ENCODE results near the gene TNFRSF9. TPM values are rescaled to one million over a fixed set of nuclear protein-coding genes. Genes with fewer than 3 reads are reported as not detected.

The TNFRSF9 gene
- total RNA-seq, 5 donors from 2014 or later (not counting 1 experiment from before 2014, with no cell fraction given) = 0.59 to 4.3 (median 0.88) TPM

- WGBS (ENCODE audit: insufficient coverage) = 100% methylated on average over 2 of the region's 3 CpGs
- Histone ChIP-seq H3K9me3 (no peaks in the 10 kb centered on the region), H3K27me3 (replicated peaks in 1 of 2; ENCODE audit: control insufficient read depth in 2 of 2, extremely low read depth in 1 of 2, insufficient read depth in 2 of 2, low read length in 1 of 2) (peaks cover 0 to 17% of the 10 kb centered on the region in 2 experiments), H3K4me1 (ENCODE audit: control insufficient read depth in 1 of 2, extremely low read depth in 1 of 2, insufficient read depth in 2 of 2, low read length in 2 of 2) (no peaks in the 10 kb centered on the region), H3K27ac (ENCODE audit: low read length) (no peak overlapping the region), H3K36me3 (ENCODE audit: control insufficient read depth in 2 of 2, extremely low read depth in 1 of 2, insufficient read depth in 1 of 2, low read length in 1 of 2) (no peaks in the 10 kb centered on the region), H3K4me3 (ENCODE audit: control insufficient read depth in 1 of 2, extremely low read depth in 1 of 2, low read length in 1 of 2) (no peak overlapping the region)
- ATAC-seq (replicated peaks in 1 of 4) (no peak), DNase-seq (no peak)
- H3K27ac Mint-ChIP-seq = no peak overlapping the region
- peaks cover 6 to 12% (median 10%) of the 10 kb centered on the region in 3 donors for H3K9me3 Mint-ChIP-seq
- peaks cover 0 to 14% (median 0%) of the 10 kb centered on the region in 3 donors for H3K4me1 Mint-ChIP-seq
- POLR2A ChIA-PET = interaction anchor here in 1 of 2 donors (0.6 kb wide), 1 partner anchor 369 kb away, joined by 6 read pairs; no protein-coding TSS in a partner anchor
- H3K4me3 Mint-ChIP-seq = no peak overlapping the region
- peaks cover 13% of the 10 kb centered on the region for H3K36me3 Mint-ChIP-seq
- CTCF ChIA-PET = no interaction called here
- H3K27me3 Mint-ChIP-seq = peaks cover 2 to 7% of the 10 kb centered on the region in 2 donors
Observed at GRCh38 chr1:7879228-7879627, 61.4 kb downstream of the TNFRSF9 start.

GRCh38 chr1:7878027-7878426 is 62.6 kb downstream of the TNFRSF9 start:
- DNase-seq (no peak), ATAC-seq (replicated peaks in 1 of 4) (no peak)
- peaks cover 0 to 16% (median 0%) of the 10 kb centered on the region in 3 donors for H3K4me1 Mint-ChIP-seq
- no peak overlapping the region for H3K27ac Mint-ChIP-seq
- Histone ChIP-seq H3K9me3 (no peaks in the 10 kb centered on the region), H3K4me1 (ENCODE audit: control insufficient read depth in 1 of 2, extremely low read depth in 1 of 2, insufficient read depth in 2 of 2, low read length in 2 of 2) (no peaks in the 10 kb centered on the region), H3K36me3 (ENCODE audit: control insufficient read depth in 2 of 2, extremely low read depth in 1 of 2, insufficient read depth in 1 of 2, low read length in 1 of 2) (no peaks in the 10 kb centered on the region), H3K27ac (ENCODE audit: low read length) (no peak overlapping the region), H3K27me3 (replicated peaks in 1 of 2; ENCODE audit: control insufficient read depth in 2 of 2, extremely low read depth in 1 of 2, insufficient read depth in 2 of 2, low read length in 1 of 2) (peaks cover 0 to 16% of the 10 kb centered on the region in 2 experiments), H3K4me3 (ENCODE audit: control insufficient read depth in 1 of 2, extremely low read depth in 1 of 2, low read length in 1 of 2) (no peak overlapping the region)
- ChIA-PET CTCF (interaction anchor here in 1 of 2 donors (0.6 kb wide), 1 partner anchor 42 kb away, joined by 4 read pairs; no protein-coding TSS in a partner anchor), POLR2A (no interaction called here)
- peaks cover 6 to 12% (median 10%) of the 10 kb centered on the region in 3 donors for H3K9me3 Mint-ChIP-seq
- peaks cover 20% of the 10 kb centered on the region for H3K36me3 Mint-ChIP-seq
- no peak overlapping the region for H3K4me3 Mint-ChIP-seq
- peaks cover 2 to 12% of the 10 kb centered on the region in 2 donors for H3K27me3 Mint-ChIP-seq
- WGBS (ENCODE audit: insufficient coverage) = no CpG with 5 or more reads among the region's 1 CpG

DNA sequence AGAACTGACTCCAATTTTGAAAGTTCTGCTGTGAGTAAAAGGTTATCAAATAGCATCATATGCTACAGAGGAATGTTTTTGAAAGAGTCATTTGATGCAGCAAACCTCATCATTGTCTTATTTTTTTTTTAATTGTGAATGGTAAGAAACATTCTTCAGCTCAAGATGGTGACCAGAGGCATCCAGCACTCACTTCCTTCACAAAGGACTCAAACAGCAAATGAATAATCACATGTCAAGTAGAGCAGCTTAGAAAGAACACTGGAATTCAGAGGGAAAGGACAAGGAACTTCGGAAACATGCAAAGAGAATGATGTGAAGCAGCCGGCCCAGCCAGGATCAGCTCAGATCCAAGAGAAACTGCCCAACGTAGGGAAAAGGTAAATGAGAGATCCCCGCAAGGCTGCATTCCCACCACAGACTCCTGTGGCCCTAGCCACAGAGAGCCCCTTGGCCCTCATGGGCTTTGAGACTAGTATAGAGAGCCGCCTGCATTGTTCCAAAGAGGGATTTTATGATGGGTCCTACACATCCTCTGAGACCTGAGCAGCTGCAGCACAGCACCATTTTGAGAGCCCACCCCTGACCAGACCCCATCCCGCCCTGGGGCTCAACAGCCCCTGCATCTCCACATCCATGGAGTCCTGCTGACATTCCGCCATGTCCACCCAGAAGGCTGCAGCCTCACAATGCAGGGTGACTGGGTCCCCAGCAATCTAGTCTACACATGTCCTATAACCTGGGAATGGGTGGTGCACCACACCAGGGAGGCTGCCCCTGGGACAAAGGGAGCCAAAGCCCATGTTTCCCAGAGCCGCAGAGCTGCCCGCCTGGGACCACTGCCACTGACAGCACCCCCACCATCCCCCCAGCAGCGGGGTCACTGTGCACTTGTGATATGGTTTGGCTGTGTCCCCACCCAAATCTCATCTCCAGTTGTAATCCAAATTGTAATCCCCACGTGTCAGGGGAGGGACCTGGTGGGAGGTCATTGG is 66.5 kb downstream of the TNFRSF9 start:
- DNase-seq (no peak), ATAC-seq (replicated peaks in 1 of 4) (no peak)
- peaks cover 0 to 16% of the 10 kb centered on the region in 2 experiments for H3K27me3 ChIP-seq (replicated peaks in 1 of 2; ENCODE audit: control insufficient read depth in 2 of 2, extremely low read depth in 1 of 2, insufficient read depth in 2 of 2, low read length in 1 of 2)
- CTCF ChIA-PET = interaction anchor here in 1 of 2 donors (0.6 kb wide), 1 partner anchor 62 kb away, joined by 4 read pairs; no protein-coding TSS in a partner anchor
- Mint-ChIP-seq H3K36me3 (peaks cover 27% of the 10 kb centered on the region), H3K4me1 (peaks cover 0 to 11% (median 0%) of the 10 kb centered on the region in 3 donors), H3K4me3 (no peak overlapping the region), H3K27ac (no peak overlapping the region), H3K9me3 (peaks cover 6 to 12% (median 10%) of the 10 kb centered on the region in 3 donors), H3K27me3 (peaks cover 2 to 12% of the 10 kb centered on the region in 2 donors)
- no peaks in the 10 kb centered on the region for H3K4me1 ChIP-seq (ENCODE audit: control insufficient read depth in 1 of 2, extremely low read depth in 1 of 2, insufficient read depth in 2 of 2, low read length in 2 of 2)
- H3K36me3 ChIP-seq (ENCODE audit: control insufficient read depth in 2 of 2, extremely low read depth in 1 of 2, insufficient read depth in 1 of 2, low read length in 1 of 2) = no peaks in the 10 kb centered on the region
- H3K9me3 ChIP-seq = no peaks in the 10 kb centered on the region
- H3K27ac ChIP-seq (ENCODE audit: low read length) = no peak overlapping the region
- no peak overlapping the region for H3K4me3 ChIP-seq (ENCODE audit: control insufficient read depth in 1 of 2, extremely low read depth in 1 of 2, low read length in 1 of 2)
- 75% methylated on average over 4 of the region's 11 CpGs for WGBS (ENCODE audit: insufficient coverage)
- POLR2A ChIA-PET = no interaction called here

GRCh38 chr1:7871136-7871535 is 69.5 kb downstream of the TNFRSF9 start:
- H3K27me3 Mint-ChIP-seq = peaks cover 2 to 9% of the 10 kb centered on the region in 2 donors
- Histone ChIP-seq H3K27ac (ENCODE audit: low read length) (no peak overlapping the region), H3K9me3 (no peaks in the 10 kb centered on the region), H3K36me3 (ENCODE audit: control insufficient read depth in 2 of 2, extremely low read depth in 1 of 2, insufficient read depth in 1 of 2, low read length in 1 of 2) (no peaks in the 10 kb centered on the region), H3K27me3 (replicated peaks in 1 of 2; ENCODE audit: control insufficient read depth in 2 of 2, extremely low read depth in 1 of 2, insufficient read depth in 2 of 2, low read length in 1 of 2) (peaks cover 0 to 15% of the 10 kb centered on the region in 2 experiments), H3K4me3 (ENCODE audit: control insufficient read depth in 1 of 2, extremely low read depth in 1 of 2, low read length in 1 of 2) (no peak overlapping the region), H3K4me1 (ENCODE audit: control insufficient read depth in 1 of 2, extremely low read depth in 1 of 2, insufficient read depth in 2 of 2, low read length in 2 of 2) (no peaks in the 10 kb centered on the region)
- H3K4me3 Mint-ChIP-seq = no peak overlapping the region
- H3K9me3 Mint-ChIP-seq = no peaks in the 10 kb centered on the region
- ATAC-seq (replicated peaks in 1 of 4) = no peak
- ChIA-PET POLR2A (no interaction called here), CTCF (no interaction called here)
- H3K27ac Mint-ChIP-seq = no peak overlapping the region
- peaks cover 0 to 4% (median 0%) of the 10 kb centered on the region in 3 donors for H3K4me1 Mint-ChIP-seq
- DNase-seq = no peak
- H3K36me3 Mint-ChIP-seq = peaks cover 14% of the 10 kb centered on the region
- no CpG with 5 or more reads among the region's 6 CpGs for WGBS (ENCODE audit: insufficient coverage)

GRCh38 chr1:7869136-7869920 is 71.3 kb downstream of the TNFRSF9 start:
- H3K36me3 Mint-ChIP-seq = peaks cover 17% of the 10 kb centered on the region
- peaks cover 0 to 5% of the 10 kb centered on the region in 2 donors for H3K27me3 Mint-ChIP-seq
- H3K27ac ChIP-seq (ENCODE audit: low read length) = no peak overlapping the region
- no peak overlapping the region for H3K4me3 Mint-ChIP-seq
- no peaks in the 10 kb centered on the region for H3K36me3 ChIP-seq (ENCODE audit: control insufficient read depth in 2 of 2, extremely low read depth in 1 of 2, insufficient read depth in 1 of 2, low read length in 1 of 2)
- no peaks in the 10 kb centered on the region for H3K9me3 Mint-ChIP-seq
- peaks cover 0 to 4% (median 0%) of the 10 kb centered on the region in 3 donors for H3K4me1 Mint-ChIP-seq
- CTCF ChIA-PET = interaction anchor here in 1 of 2 donors (0.6 kb wide), 1 partner anchor 127 kb away, joined by 3 read pairs; no protein-coding TSS in a partner anchor
- POLR2A ChIA-PET = interaction anchor here in 1 of 2 donors (0.6 kb wide), 1 partner anchor 114 kb away, joined by 3 read pairs; no protein-coding TSS in a partner anchor
- H3K27ac Mint-ChIP-seq = no peak overlapping the region
- H3K4me1 ChIP-seq (ENCODE audit: control insufficient read depth in 1 of 2, extremely low read depth in 1 of 2, insufficient read depth in 2 of 2, low read length in 2 of 2) = no peaks in the 10 kb centered on the region
- DNase-seq = no peak
- peaks cover 0 to 6% of the 10 kb centered on the region in 2 experiments for H3K27me3 ChIP-seq (replicated peaks in 1 of 2; ENCODE audit: control insufficient read depth in 2 of 2, extremely low read depth in 1 of 2, insufficient read depth in 2 of 2, low read length in 1 of 2)
- H3K4me3 ChIP-seq (ENCODE audit: control insufficient read depth in 1 of 2, extremely low read depth in 1 of 2, low read length in 1 of 2) = no peak overlapping the region
- no peak for ATAC-seq (replicated peaks in 1 of 4)
- no peaks in the 10 kb centered on the region for H3K9me3 ChIP-seq
- WGBS (ENCODE audit: insufficient coverage) = 92% methylated on average over 12 of the region's 16 CpGs

Measured in T-cell (primary cell).